SK-N-MC (cell line): ENCODE measurements around the gene LGALS1.

ENCODE experiments used
- EZH2 ChIP-seq: fragments of 200-600 bp; sonication (generic); IDR thresholded peaks from one replicate; pipeline ENCODE4 v1.6.1; 2017; ENCODE audit warnings: antibody characterized with exemption
- FOXP2 ChIP-seq: optimal IDR thresholded peaks from 2 replicates; pipeline ENCODE3; 2011; ENCODE audit warnings: mild to moderate bottlenecking, moderate library complexity; ENCODE audit not compliant: insufficient read depth; ENCODE audit errors: extremely low read length, control extremely low read depth
- POLR2AphosphoS5 ChIP-seq: IDR thresholded peaks from 2 replicates; pipeline ENCODE4 v1.6.1; 2012; ENCODE audit warnings: mild to moderate bottlenecking, low read depth, low read length, borderline replicate concordance

- TF ChIP-seq EZH2 = no peak
- no peak for TF ChIP-seq POLR2AphosphoS5
- no peak for TF ChIP-seq FOXP2
These were observed 27.5 kb upstream of the LGALS1 start for GRCh38 chr22:37647928-37648327.
